Loucy (cell line): ENCODE results near the gene CAMSAP1.

Experiments
- H2AFZ ChIP-seq: fragments of 200-600 bp; sonication (generic); 2 replicates; pipeline ENCODE4 v1.6.0; 2016; ENCODE audit warnings: antibody characterized with exemption, mild to moderate bottlenecking, low read length, moderate library complexity
- H3F3A ChIP-seq: fragments of 200-600 bp; 2 replicates; pipeline ENCODE4 v1.6.0; 2016; ENCODE audit warnings: antibody characterized with exemption, low read depth, mild to moderate bottlenecking
- H3K27me3 ChIP-seq: fragments of 200-600 bp; sonication (generic); 2 replicates; pipeline ENCODE4 v1.6.1; 2014; ENCODE audit warnings: low read length, mild to moderate bottlenecking; ENCODE audit not compliant: insufficient read depth, poor library complexity, severe bottlenecking
- H3K36me3 ChIP-seq: fragments of 200-600 bp; sonication (generic); 2 replicates; pipeline ENCODE4 v1.6.1; 2016; ENCODE audit warnings: low read length; ENCODE audit not compliant: insufficient read depth
- H3K4me1 ChIP-seq: fragments of 200-600 bp; sonication (generic); 2 replicates; pipeline ENCODE4 v1.5.1; 2014; ENCODE audit warnings: low read length, mild to moderate bottlenecking; ENCODE audit not compliant: insufficient read depth, poor library complexity, severe bottlenecking
- H3K4me2 ChIP-seq: fragments of 200-600 bp; sonication (generic); 2 replicates; pipeline ENCODE4 v1.6.0; 2014; ENCODE audit warnings: antibody characterized with exemption, low read length, low read depth, mild to moderate bottlenecking; ENCODE audit not compliant: poor library complexity, severe bottlenecking
- H3K4me3 ChIP-seq: fragments of 200-600 bp; sonication (generic); 2 replicates; pipeline ENCODE4 v1.5.1; 2014; ENCODE audit warnings: low read length, mild to moderate bottlenecking, mixed read lengths; ENCODE audit not compliant: poor library complexity, severe bottlenecking
- H3K79me2 ChIP-seq: fragments of 200-600 bp; sonication (generic); 2 replicates; pipeline ENCODE4 v1.6.1; 2014; ENCODE audit warnings: low read length; ENCODE audit not compliant: insufficient read depth
- H3K9ac ChIP-seq: fragments of 200-600 bp; sonication (generic); 2 replicates; pipeline ENCODE4 v1.6.0; 2014; ENCODE audit warnings: mild to moderate bottlenecking, low read depth, low read length, moderate library complexity; ENCODE audit not compliant: poor library complexity, severe bottlenecking
- H3K9me2 ChIP-seq: fragments of 200-600 bp; sonication (generic); replicated peaks from 2 replicates; pipeline ENCODE4 v1.6.1; 2016; ENCODE audit warnings: low read depth, low read length, mixed read lengths
- H3K9me3 ChIP-seq: fragments of 200-600 bp; sonication (generic); 2 replicates; pipeline ENCODE4 v1.6.1; 2014; ENCODE audit warnings: mild to moderate bottlenecking, antibody characterized with exemption, low read length, low read depth; ENCODE audit not compliant: insufficient read depth
- H4K20me1 ChIP-seq: fragments of 200-600 bp; sonication (generic); 2 replicates; pipeline ENCODE4 v1.6.0; 2014; ENCODE audit warnings: antibody characterized with exemption, low read length, mild to moderate bottlenecking; ENCODE audit not compliant: insufficient read depth, poor library complexity, severe bottlenecking
- EZH2phosphoT487 ChIP-seq: fragments of 200-600 bp; IDR thresholded peaks from 2 replicates; pipeline ENCODE4 v1.6.1; 2018; ENCODE audit warnings: antibody characterized with exemption, mild to moderate bottlenecking, moderate library complexity, borderline replicate concordance
- TF ChIP-seq, protein P1 (sequence below): fragments of 200-600 bp; sonication (generic); conservative IDR thresholded peaks from 2 replicates; pipeline ENCODE4 v1.5.1; 2014; ENCODE audit warnings: mild to moderate bottlenecking, antibody characterized with exemption, low read length

Gene CAMSAP1

DNA sequence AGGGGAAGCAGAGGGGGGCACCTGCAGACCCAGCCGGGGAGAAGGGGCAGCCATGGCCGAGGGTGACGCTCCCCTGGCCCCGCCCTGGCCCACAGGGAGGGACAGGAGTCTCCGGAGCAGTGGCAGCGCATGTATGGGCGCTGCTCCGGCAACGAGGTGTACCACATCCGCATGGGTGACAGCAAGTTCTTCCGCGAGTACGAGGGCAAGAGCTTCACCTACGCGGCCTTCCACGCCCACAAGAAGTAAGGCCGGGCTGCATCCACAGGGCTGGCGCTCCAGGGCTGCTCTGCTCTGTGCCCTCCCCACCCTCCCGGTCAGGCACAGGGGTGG, 137.2 kb downstream of the CAMSAP1 start:
- TF ChIP-seq, protein P1, sequence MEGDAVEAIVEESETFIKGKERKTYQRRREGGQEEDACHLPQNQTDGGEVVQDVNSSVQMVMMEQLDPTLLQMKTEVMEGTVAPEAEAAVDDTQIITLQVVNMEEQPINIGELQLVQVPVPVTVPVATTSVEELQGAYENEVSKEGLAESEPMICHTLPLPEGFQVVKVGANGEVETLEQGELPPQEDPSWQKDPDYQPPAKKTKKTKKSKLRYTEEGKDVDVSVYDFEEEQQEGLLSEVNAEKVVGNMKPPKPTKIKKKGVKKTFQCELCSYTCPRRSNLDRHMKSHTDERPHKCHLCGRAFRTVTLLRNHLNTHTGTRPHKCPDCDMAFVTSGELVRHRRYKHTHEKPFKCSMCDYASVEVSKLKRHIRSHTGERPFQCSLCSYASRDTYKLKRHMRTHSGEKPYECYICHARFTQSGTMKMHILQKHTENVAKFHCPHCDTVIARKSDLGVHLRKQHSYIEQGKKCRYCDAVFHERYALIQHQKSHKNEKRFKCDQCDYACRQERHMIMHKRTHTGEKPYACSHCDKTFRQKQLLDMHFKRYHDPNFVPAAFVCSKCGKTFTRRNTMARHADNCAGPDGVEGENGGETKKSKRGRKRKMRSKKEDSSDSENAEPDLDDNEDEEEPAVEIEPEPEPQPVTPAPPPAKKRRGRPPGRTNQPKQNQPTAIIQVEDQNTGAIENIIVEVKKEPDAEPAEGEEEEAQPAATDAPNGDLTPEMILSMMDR = no peak
- no peak for TF ChIP-seq EZH2phosphoT487
- H3K4me3 ChIP-seq = no peak overlapping the region
- H2AFZ ChIP-seq = no peak overlapping the region
- H3K36me3 ChIP-seq = no peaks in the 10 kb centered on the region
- H3K4me2 ChIP-seq = no peak overlapping the region
- H3K27me3 ChIP-seq = no peaks in the 10 kb centered on the region
- peaks cover 15% of the 10 kb centered on the region; the same call in 1 of the 2 replicates for H3K9me3 ChIP-seq
- no peaks in the 10 kb centered on the region for H4K20me1 ChIP-seq
- H3K9ac ChIP-seq = no peak overlapping the region
- no peaks in the 10 kb centered on the region for H3K4me1 ChIP-seq
- H3F3A ChIP-seq = no peaks in the 10 kb centered on the region
- no peaks in the 10 kb centered on the region for H3K9me2 ChIP-seq
- no peaks in the 10 kb centered on the region for H3K79me2 ChIP-seq

DNA sequence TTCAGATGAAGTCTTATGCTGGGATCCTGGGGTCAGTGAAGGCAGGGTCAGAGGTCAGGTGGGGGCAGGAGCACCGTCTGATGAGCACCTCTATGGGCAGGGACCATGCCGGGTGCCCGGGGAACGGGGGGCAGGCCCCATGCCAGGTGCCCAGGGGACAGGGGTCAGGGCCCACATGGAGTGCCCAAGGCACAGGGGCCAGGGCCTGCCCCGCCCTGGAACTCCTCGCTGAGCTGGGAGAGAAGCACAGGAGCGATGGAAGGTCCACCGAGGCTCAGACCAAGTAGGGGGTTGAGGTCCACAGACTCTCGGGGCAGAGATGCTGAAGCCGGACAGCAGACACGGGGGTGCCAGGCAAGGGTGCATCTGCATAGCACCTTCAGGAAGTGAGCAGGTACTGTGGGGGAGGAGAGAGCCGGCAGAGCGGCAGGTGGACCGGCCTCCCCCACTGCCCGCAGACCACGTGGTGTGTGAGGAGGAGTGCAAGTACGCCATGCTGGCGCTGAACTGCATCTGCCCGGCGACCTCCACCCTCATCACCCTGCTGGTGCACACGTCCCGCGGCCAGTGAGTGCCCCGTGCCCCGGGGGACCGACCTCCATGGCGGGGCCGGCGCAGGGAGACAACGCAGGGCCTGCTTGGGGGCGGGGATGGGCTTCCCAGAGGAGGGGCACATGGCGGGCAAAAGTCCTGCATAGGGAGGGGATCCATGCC, 137.7 kb downstream of the CAMSAP1 start:
- H3K4me2 ChIP-seq = no peak overlapping the region
- H3K79me2 ChIP-seq = no peaks in the 10 kb centered on the region
- H3K27me3 ChIP-seq = no peaks in the 10 kb centered on the region
- H2AFZ ChIP-seq = no peak overlapping the region
- H4K20me1 ChIP-seq = no peaks in the 10 kb centered on the region
- TF ChIP-seq, protein P1 = no peak
- TF ChIP-seq EZH2phosphoT487 = no peak
- no peaks in the 10 kb centered on the region for H3K4me1 ChIP-seq
- no peaks in the 10 kb centered on the region for H3K36me3 ChIP-seq
- no peaks in the 10 kb centered on the region for H3K9me2 ChIP-seq
- H3K9ac ChIP-seq = no peak overlapping the region
- H3F3A ChIP-seq = no peaks in the 10 kb centered on the region
- H3K9me3 ChIP-seq = peaks cover 16% of the 10 kb centered on the region; the same call in 1 of the 2 replicates
- H3K4me3 ChIP-seq = no peak overlapping the region

DNA sequence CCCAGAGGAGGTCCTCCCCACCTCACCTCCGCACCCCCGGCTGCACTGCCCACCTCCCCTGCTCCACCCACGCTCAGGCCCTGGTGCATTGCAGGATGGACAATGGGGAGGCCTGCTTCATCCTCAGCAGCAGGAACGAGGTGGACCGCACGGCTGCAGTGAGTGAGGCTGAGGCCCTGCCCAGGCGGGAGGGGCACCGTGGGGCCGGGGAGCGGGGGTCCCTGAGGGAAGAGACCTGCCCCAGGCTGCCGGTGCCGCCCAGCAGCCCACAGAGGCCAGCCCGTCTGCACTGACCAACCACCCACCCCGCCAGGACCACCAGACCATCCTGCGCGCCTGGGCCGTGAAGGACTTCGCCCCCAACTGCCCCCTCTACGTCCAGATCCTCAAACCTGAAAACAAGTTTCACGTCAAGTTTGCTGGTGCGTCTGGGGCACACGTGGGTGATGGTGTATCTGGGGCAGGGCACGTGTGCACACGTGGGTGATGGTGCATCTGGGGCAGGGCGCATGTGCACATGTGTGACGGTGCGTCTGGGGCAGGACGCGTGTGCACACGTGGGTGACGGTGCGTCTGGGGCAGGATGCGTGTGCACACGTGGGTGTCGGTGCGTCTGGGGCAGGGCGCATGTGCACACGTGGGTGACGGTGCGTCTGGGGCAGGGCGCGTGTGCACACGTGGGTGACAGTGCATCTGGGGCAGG, 138.7 kb downstream of the CAMSAP1 start:
- Histone ChIP-seq H3F3A (no peaks in the 10 kb centered on the region), H3K36me3 (no peaks in the 10 kb centered on the region), H3K79me2 (no peaks in the 10 kb centered on the region), H3K4me3 (no peak overlapping the region), H4K20me1 (no peaks in the 10 kb centered on the region), H3K4me2 (no peak overlapping the region), H3K9ac (no peak overlapping the region), H2AFZ (no peak overlapping the region), H3K9me2 (no peaks in the 10 kb centered on the region), H3K9me3 (peaks cover 14% of the 10 kb centered on the region; the same call in 1 of the 2 replicates), H3K4me1 (no peaks in the 10 kb centered on the region), H3K27me3 (no peaks in the 10 kb centered on the region)
- no peak for TF ChIP-seq EZH2phosphoT487
- TF ChIP-seq, protein P1 = no peak
